ENCODE measurements around the gene PPIL4. TPM values are rescaled to one million over a fixed set of nuclear protein-coding genes. Genes with fewer than 3 reads are reported as not detected.
A peak's percentile ranks its signal among the peaks of the same experiment; 100 is the strongest.

The PPIL4 gene, protein sequence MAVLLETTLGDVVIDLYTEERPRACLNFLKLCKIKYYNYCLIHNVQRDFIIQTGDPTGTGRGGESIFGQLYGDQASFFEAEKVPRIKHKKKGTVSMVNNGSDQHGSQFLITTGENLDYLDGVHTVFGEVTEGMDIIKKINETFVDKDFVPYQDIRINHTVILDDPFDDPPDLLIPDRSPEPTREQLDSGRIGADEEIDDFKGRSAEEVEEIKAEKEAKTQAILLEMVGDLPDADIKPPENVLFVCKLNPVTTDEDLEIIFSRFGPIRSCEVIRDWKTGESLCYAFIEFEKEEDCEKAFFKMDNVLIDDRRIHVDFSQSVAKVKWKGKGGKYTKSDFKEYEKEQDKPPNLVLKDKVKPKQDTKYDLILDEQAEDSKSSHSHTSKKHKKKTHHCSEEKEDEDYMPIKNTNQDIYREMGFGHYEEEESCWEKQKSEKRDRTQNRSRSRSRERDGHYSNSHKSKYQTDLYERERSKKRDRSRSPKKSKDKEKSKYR
- 10 to 100 TPM; 33.0 to 34.7 TPM for total RNA-seq
- 71.5 to 75.9 reads per million in 2 donors for total RNA-seq

DNA sequence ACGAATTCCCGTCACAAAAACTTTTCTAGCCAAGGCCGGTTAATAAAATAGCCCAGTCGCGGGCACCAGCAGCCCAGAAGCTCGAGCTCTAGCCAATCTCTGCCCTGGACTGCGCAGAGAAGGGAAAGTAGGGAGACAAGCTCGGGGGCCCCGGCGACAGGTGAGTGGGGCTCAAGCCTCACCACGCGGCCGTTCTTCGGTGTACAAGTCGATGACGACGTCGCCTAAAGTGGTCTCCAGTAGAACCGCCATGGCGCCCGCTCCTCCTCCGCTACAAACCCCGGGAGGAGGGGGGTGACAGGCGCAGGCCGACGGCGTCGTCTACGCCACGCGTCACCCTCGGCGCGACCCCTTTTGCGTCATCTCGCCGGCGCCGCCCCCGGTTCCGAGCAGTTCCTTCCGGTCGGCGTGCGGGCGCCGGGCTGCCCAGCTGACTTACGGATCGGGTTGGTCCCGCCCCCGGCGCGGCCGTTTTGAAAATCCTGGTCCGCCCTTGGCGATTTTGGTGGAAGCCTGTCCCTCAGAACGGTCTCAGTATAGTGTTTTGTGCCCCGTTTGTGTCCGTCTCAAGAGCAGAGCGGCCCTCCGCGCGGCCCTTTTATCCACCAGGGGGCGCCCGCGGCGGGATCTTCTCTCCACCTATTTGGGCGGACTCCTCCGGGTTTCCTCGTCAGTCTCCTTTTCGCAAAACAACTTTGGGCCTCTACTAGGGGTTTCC is at the start of gene PPIL4:
Gene PPIL4, minus strand, starts transcription at position 290 of the 718 bp plus-strand sequence. Its CDS starts 38 bp downstream, at position 252.
- H3K4me1 Mint-ChIP-seq: peaks cover 35% of the 10 kb centered on the region
- H3K9me3 ChIP-seq (ENCODE audit: control insufficient read depth, low read length, poor library complexity, severe bottlenecking): no peaks in the 10 kb centered on the region
- DNase-seq (peak; percentile 93 to 97 (median 96)), ATAC-seq (peak; percentile 87)
- H3K4me3 Mint-ChIP-seq: peak within 1 kb of the TSS; percentile 100
- peak within 1 kb of the TSS; percentile 100 for H3K27ac Mint-ChIP-seq
- peaks cover 9% of the 10 kb centered on the region for H3K27me3 Mint-ChIP-seq
- H3K36me3 Mint-ChIP-seq (ENCODE audit: low read depth): peaks cover 5% of the 10 kb centered on the region

- H3K36me3 Mint-ChIP-seq (ENCODE audit: low read depth): no peaks in the 10 kb centered on the region
- ATAC-seq (no peak), DNase-seq (no peak)
- H3K9me3 ChIP-seq (ENCODE audit: control insufficient read depth, low read length, poor library complexity, severe bottlenecking): no peaks in the 10 kb centered on the region
- no peaks in the 10 kb centered on the region for H3K27me3 Mint-ChIP-seq
- H3K4me3 Mint-ChIP-seq: no peak overlapping the region
- H3K4me1 Mint-ChIP-seq: no peaks in the 10 kb centered on the region
- H3K27ac Mint-ChIP-seq: no peak overlapping the region
Observed at GRCh38 chr6:149593408-149593807, 47.6 kb upstream of the PPIL4 start.

DNA sequence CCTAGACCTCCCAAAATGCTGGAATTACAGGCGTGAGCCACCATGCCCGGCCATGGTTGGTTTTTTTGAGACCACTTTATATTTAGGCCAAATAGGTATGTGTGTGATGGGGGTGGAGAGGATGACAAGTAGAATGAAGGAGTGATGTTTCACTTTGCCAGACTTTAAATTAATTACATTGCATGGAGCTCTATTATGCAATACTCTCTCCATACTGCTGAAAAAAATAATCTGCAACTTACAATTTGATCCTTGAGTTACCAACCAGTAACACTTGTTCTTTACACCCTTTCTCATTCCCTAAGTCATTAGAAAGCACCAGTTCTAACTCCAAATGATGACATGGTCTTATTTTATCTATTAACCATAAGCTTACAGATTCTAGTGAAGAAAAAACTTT is 47.1 kb upstream of the PPIL4 start:
- Mint-ChIP-seq H3K27me3 (no peaks in the 10 kb centered on the region), H3K4me1 (no peaks in the 10 kb centered on the region), H3K4me3 (no peak overlapping the region), H3K27ac (no peak overlapping the region), H3K36me3 (ENCODE audit: low read depth) (no peaks in the 10 kb centered on the region)
- no peak for ATAC-seq
- no peak for DNase-seq
- H3K9me3 ChIP-seq (ENCODE audit: control insufficient read depth, low read length, poor library complexity, severe bottlenecking): no peaks in the 10 kb centered on the region

- no peaks in the 10 kb centered on the region for H3K9me3 ChIP-seq (ENCODE audit: control insufficient read depth, low read length, poor library complexity, severe bottlenecking)
- H3K27ac Mint-ChIP-seq: no peak overlapping the region
- H3K4me1 Mint-ChIP-seq: peaks cover 2% of the 10 kb centered on the region
- H3K36me3 Mint-ChIP-seq (ENCODE audit: low read depth): no peaks in the 10 kb centered on the region
- no peak overlapping the region for H3K4me3 Mint-ChIP-seq
- H3K27me3 Mint-ChIP-seq: no peaks in the 10 kb centered on the region
- no peak for DNase-seq
- ATAC-seq: no peak
Observed at GRCh38 chr6:149586149-149586548, 40.3 kb upstream of the PPIL4 start.

- Mint-ChIP-seq H3K4me3 (no peak overlapping the region), H3K4me1 (peaks cover 4% of the 10 kb centered on the region), H3K27ac (no peak overlapping the region), H3K36me3 (ENCODE audit: low read depth) (no peaks in the 10 kb centered on the region), H3K27me3 (no peaks in the 10 kb centered on the region)
- DNase-seq: no peak
- ATAC-seq: no peak
- no peaks in the 10 kb centered on the region for H3K9me3 ChIP-seq (ENCODE audit: control insufficient read depth, low read length, poor library complexity, severe bottlenecking)
Observed at GRCh38 chr6:149581349-149581748, 35.5 kb upstream of the PPIL4 start.

DNA sequence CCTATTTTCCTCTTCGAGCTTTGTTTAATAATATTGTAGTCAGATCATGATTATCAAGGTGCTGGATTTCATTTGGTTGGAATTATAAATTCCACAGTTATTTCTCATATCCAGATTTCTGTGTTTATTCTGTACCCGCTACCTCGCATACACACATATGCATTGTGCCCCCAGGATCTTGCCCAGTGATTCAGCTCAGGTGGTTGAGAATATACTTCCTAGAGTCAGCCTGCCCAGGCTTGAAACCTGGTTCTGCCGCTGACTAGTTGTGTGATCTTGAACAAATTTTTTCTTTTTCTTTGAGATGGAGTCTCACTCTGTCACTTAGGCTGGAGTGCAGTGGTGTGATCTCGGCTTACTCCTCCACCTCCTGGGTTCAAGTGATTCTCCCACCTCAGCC is 35.0 kb upstream of the PPIL4 start:
- DNase-seq: no peak
- Mint-ChIP-seq H3K4me1 (peaks cover 4% of the 10 kb centered on the region), H3K27ac (no peak overlapping the region), H3K4me3 (no peak overlapping the region), H3K27me3 (no peaks in the 10 kb centered on the region), H3K36me3 (ENCODE audit: low read depth) (no peaks in the 10 kb centered on the region)
- H3K9me3 ChIP-seq (ENCODE audit: control insufficient read depth, low read length, poor library complexity, severe bottlenecking): no peaks in the 10 kb centered on the region
- ATAC-seq: no peak

- H3K9me3 ChIP-seq (ENCODE audit: control insufficient read depth, low read length, poor library complexity, severe bottlenecking): no peaks in the 10 kb centered on the region
- Mint-ChIP-seq H3K4me3 (peak overlapping the region; percentile 53), H3K27me3 (no peaks in the 10 kb centered on the region), H3K4me1 (peaks cover 12% of the 10 kb centered on the region), H3K27ac (no peak overlapping the region), H3K36me3 (ENCODE audit: low read depth) (no peaks in the 10 kb centered on the region)
- no peak for DNase-seq
- ATAC-seq: no peak
Observed at GRCh38 chr6:149567945-149568585, 22.2 kb upstream of the PPIL4 start.

DNA sequence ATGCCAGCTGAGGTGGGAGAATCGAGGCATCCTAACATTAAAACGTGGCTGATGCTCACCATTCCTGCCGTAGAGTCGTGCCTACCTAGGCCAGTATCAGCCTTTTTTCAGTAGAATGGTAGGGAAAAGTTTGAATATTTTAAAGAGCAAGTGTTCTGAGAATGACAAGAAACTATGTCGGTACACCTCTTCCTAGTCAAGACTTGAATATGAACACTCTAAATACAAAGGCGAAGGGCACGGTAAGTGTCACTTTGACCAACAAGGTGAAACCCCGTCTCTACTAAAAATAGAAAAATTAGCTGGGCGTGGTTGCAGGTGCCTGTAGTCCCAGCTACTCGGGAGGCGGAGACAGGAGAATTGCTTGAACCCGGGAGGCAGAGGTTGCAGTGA is 21.3 kb upstream of the PPIL4 start:
- H3K4me1 Mint-ChIP-seq: peaks cover 12% of the 10 kb centered on the region
- peak overlapping the region; percentile 93 for H3K4me3 Mint-ChIP-seq
- H3K27me3 Mint-ChIP-seq: no peaks in the 10 kb centered on the region
- no peaks in the 10 kb centered on the region for H3K9me3 ChIP-seq (ENCODE audit: control insufficient read depth, low read length, poor library complexity, severe bottlenecking)
- DNase-seq (no peak), ATAC-seq (no peak)
- H3K36me3 Mint-ChIP-seq (ENCODE audit: low read depth): no peaks in the 10 kb centered on the region
- H3K27ac Mint-ChIP-seq: peak overlapping the region; percentile 82

GRCh38 chr6:149566410-149567193 is 20.8 kb upstream of the PPIL4 start:
- ATAC-seq (peak; percentile 19), DNase-seq (peak; percentile 12 to 43 (median 29))
- H3K4me1 Mint-ChIP-seq: peaks cover 12% of the 10 kb centered on the region
- H3K4me3 Mint-ChIP-seq: peak overlapping the region; percentile 93
- no peaks in the 10 kb centered on the region for H3K36me3 Mint-ChIP-seq (ENCODE audit: low read depth)
- H3K27ac Mint-ChIP-seq: peak overlapping the region; percentile 82
- no peaks in the 10 kb centered on the region for H3K27me3 Mint-ChIP-seq
- H3K9me3 ChIP-seq (ENCODE audit: control insufficient read depth, low read length, poor library complexity, severe bottlenecking): no peaks in the 10 kb centered on the region

DNA sequence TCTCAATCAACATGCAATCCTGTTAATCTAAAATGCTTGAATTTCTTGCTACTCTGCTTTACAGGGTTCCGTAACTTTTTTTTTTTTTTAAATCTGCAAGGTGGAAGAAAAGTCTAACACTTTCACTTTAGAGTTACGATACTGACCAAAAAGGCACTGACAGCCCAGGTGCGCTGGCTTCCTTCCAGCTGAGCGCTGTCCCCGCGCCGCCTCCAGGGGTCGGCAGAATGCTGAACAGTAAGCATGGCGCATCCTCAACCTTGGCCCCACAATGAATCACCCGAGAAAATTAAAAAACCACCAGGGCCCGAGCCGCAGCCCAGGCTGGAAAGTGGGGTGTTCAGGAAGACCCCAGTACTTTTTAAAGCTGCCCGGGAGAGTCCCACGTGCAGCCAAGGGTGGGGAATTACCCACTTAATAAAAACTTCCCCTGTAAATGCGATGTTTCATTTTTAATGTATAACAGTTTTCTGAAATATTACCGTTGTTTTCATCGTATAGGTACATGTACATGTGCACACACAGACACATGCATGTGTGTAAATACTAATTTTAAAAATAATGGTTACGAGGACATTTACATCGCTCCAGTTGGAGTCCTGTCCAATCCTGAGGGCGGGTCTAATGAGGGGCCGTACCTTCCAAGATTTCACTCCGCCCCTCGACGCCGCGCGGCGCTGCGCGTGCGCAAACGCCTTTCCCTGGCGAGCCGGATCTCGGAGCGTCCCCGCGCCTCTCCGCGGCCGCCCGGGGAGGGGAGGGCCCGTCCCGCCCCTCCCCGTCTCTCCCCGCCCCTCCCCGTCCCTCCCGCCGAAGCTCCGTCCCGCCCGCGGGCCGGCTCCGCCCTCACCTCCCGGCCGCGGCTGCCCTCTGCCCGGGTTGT is 19.9 kb upstream of the PPIL4 start, which contains the start of gene GINM1:
Gene GINM1, plus strand, starts transcription at position 849 of the 883 bp plus-strand sequence. CDS start 40 bp downstream, outside the sequence.
- ATAC-seq (peak; percentile 89), DNase-seq (peak; percentile 93 to 96 (median 94))
- peaks cover 9% of the 10 kb centered on the region for H3K4me1 Mint-ChIP-seq
- peak within 1 kb of the TSS; percentile 93 for H3K4me3 Mint-ChIP-seq
- peak within 1 kb of the TSS; percentile 82 for H3K27ac Mint-ChIP-seq
- no peaks in the 10 kb centered on the region for H3K9me3 ChIP-seq (ENCODE audit: control insufficient read depth, low read length, poor library complexity, severe bottlenecking)
- no peaks in the 10 kb centered on the region for H3K36me3 Mint-ChIP-seq (ENCODE audit: low read depth)
- H3K27me3 Mint-ChIP-seq: no peaks in the 10 kb centered on the region

DNA sequence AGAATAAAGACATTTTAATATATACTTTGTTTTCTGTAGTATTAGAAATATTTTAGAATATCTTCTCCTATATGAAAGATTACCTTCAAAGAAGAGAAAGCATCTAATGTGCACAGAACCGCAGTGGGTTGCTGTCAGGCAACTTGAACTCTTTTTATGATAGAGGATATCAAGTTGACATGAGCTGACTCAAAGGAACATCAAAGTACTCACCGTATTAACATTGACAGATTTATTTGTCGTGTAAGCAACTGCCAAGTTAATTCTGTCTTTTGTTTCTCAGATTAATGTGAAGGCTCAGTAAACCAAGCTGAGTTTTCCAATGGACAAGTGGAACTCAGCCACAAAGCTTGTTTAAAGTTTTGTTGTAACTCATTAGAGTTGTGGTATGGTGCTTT is 18.1 kb upstream of the PPIL4 start:
- H3K4me1 Mint-ChIP-seq: peaks cover 11% of the 10 kb centered on the region
- H3K36me3 Mint-ChIP-seq (ENCODE audit: low read depth): no peaks in the 10 kb centered on the region
- H3K4me3 Mint-ChIP-seq: no peak overlapping the region
- H3K9me3 ChIP-seq (ENCODE audit: control insufficient read depth, low read length, poor library complexity, severe bottlenecking): no peaks in the 10 kb centered on the region
- no peak overlapping the region for H3K27ac Mint-ChIP-seq
- ATAC-seq: no peak
- peaks cover 7% of the 10 kb centered on the region for H3K27me3 Mint-ChIP-seq
- no peak for DNase-seq
